Suprapubic skin (tissue), 3 donors: Measurements from ENCODE around the gene FRMD4A.

ENCODE experiments used
- EP300 ChIP-seq: sonication (generic); formaldehyde crosslinking; IDR thresholded peaks from one replicate; pipeline ENCODE4 v1.6.1; 2017; ENCODE audit warnings: antibody characterized with exemption
- POLR2A ChIP-seq, 2 donors: fragments of 450-650 bp; IDR thresholded peaks; one replicate each; pipeline ENCODE4 v1.6.1; 2017; ENCODE audit warnings: antibody characterized with exemption in 2 of 2, mild to moderate bottlenecking in 2 of 2, moderate library complexity in 2 of 2
- TF ChIP-seq, protein P1 (sequence below), 2 donors: fragments of 200-600 bp in 1 of 2; fragments of 450-650 bp in 1 of 2; sonication (generic) in 1 of 2; IDR thresholded peaks; one replicate each; pipeline ENCODE4 v1.5.1; 2016 to 2019; ENCODE audit warnings: antibody characterized with exemption in 2 of 2, mild to moderate bottlenecking in 1 of 2, moderate library complexity in 1 of 2

GRCh38 chr10:13633689-13634088 is 697.0 kb downstream of the FRMD4A start:
- TF ChIP-seq, protein P1, sequence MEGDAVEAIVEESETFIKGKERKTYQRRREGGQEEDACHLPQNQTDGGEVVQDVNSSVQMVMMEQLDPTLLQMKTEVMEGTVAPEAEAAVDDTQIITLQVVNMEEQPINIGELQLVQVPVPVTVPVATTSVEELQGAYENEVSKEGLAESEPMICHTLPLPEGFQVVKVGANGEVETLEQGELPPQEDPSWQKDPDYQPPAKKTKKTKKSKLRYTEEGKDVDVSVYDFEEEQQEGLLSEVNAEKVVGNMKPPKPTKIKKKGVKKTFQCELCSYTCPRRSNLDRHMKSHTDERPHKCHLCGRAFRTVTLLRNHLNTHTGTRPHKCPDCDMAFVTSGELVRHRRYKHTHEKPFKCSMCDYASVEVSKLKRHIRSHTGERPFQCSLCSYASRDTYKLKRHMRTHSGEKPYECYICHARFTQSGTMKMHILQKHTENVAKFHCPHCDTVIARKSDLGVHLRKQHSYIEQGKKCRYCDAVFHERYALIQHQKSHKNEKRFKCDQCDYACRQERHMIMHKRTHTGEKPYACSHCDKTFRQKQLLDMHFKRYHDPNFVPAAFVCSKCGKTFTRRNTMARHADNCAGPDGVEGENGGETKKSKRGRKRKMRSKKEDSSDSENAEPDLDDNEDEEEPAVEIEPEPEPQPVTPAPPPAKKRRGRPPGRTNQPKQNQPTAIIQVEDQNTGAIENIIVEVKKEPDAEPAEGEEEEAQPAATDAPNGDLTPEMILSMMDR (IDR thresholded peaks at IDR 0.05), result no peak
- TF ChIP-seq POLR2A (IDR thresholded peaks at IDR 0.05), result no peak
- no peak for TF ChIP-seq EP300
